HepG2 (cell line): ENCODE data around the gene TPRA1. TPM values are rescaled to one million over a fixed set of nuclear protein-coding genes. Genes with fewer than 3 reads are reported as not detected.
A peak's percentile ranks its signal among the peaks of the same experiment; 100 is the strongest.

Experiments used
- GABPA ChIP-seq, 2 experiments: IDR thresholded peaks; 2 replicates each; pipeline ENCODE4 v1.6.1; 2011 to 2016; ENCODE audit warnings: low read depth in 2 of 2, low read length in 1 of 2, missing biosample characterization in 1 of 2, missing genetic modification characterization in 1 of 2
- LCORL ChIP-seq, 2 experiments: fragments of 450-650 bp in 1 of 2; sonication (generic) in 1 of 2; formaldehyde crosslinking in 1 of 2; IDR thresholded peaks; 2 replicates each; pipeline versions ENCODE4 v1.5.0 to v1.6.1; 2017 to 2020; ENCODE audit warnings: antibody characterized with exemption in 1 of 2, missing genetic modification reagents in 1 of 2
- MXD4 ChIP-seq: IDR thresholded peaks from 2 replicates; pipeline ENCODE4 v1.6.1; 2016; ENCODE audit warnings: mild to moderate bottlenecking, missing biosample characterization, missing genetic modification reagents
- ZNF572 ChIP-seq: sonication (generic); formaldehyde crosslinking; IDR thresholded peaks from 2 replicates; pipeline ENCODE4 v1.5.1; 2020; ENCODE audit warnings: mild to moderate bottlenecking, missing genetic modification reagents
- polyA plus RNA-seq, 8 experiments: library from polyadenylated mRNA; depleted of rRNA in 3 of 8; stranded (reverse) in 7 of 8; unstranded in 1 of 8; fragments of >200 nt; fragmentation: Illumina TruSeq in 4 of 8; extraction: Trizol in 4 of 8; gene quantifications; 2 replicates each; pipeline versions ENCODE4 v1.2.1 to v1.2.3, GENCODE V29; 2011 to 2016; ENCODE audit warnings: low read depth in 4 of 8, missing spikeins in 1 of 8, mixed read lengths in 1 of 8; ENCODE audit not compliant: insufficient read depth in 1 of 8
- total RNA-seq, 5 experiments: library from RNA; depleted of rRNA; stranded (reverse); fragments of >200 nt; fragmentation: Illumina TruSeq; extraction: Trizol; gene quantifications; 2 replicates each; pipeline ENCODE4 v1.2.3, GENCODE V29; 2016; ENCODE audit warnings: low read depth in 1 of 5
- TF ChIP-seq, protein P1 (sequence below), 2 experiments: IDR thresholded peaks; 2 replicates each; pipeline ENCODE4 v1.6.1; 2011 to 2012; ENCODE audit warnings: low read length in 2 of 2, borderline replicate concordance in 1 of 2, low read depth in 1 of 2, mild to moderate bottlenecking in 1 of 2, moderate library complexity in 1 of 2
- TF ChIP-seq, protein P2 (sequence below), 2 experiments: fragments of 450-650 bp in 1 of 2; sonication (generic) in 1 of 2; formaldehyde crosslinking in 1 of 2; IDR thresholded peaks; 2 replicates each; pipeline versions ENCODE4 v1.6.1 to v1.8.0; 2016 to 2022; ENCODE audit warnings: antibody characterized with exemption in 1 of 2, mild to moderate bottlenecking in 1 of 2, missing genetic modification reagents in 1 of 2

Gene TPRA1
- total and polyA plus RNA-seq, 2 of the 13 experiments (the other 11 are each of a cell fraction or from before 2014, with no cell fraction given): 25.4 to 25.8 TPM

DNA sequence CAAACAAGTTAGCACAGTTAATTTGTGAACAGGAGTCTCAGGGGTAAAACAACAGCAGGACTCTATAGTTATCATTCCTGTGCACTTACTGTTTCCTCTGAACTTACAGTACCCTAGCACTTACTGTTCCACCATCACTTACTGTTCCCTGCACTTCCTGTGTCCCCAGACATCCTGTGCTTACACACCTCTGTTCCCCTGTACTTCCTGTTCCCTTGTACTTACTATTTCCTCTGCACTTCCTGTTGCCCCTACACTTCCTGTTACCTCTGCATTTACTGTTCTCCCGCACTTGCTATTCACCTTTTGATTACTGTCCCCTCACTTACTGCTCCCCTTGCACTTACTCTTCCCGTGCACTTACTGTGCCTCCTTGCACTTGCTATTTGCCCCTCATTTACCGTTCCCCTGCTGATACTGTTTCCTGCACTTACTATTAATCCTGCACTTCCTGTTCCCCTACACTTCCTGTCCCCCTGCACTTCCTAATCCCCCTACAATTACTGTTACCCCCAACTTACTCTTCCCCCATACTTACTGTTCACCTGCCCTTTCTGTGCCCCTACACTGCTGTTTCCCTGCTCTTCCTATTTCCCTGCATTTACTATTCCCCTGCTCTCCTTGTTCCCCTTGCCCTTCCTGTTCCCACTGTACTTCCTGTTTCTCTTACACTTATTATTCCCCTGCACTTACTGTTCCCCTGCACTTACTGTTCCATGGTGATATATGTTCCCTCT, 30.3 kb downstream of the TPRA1 start (continued):
- TF ChIP-seq, protein P1, sequence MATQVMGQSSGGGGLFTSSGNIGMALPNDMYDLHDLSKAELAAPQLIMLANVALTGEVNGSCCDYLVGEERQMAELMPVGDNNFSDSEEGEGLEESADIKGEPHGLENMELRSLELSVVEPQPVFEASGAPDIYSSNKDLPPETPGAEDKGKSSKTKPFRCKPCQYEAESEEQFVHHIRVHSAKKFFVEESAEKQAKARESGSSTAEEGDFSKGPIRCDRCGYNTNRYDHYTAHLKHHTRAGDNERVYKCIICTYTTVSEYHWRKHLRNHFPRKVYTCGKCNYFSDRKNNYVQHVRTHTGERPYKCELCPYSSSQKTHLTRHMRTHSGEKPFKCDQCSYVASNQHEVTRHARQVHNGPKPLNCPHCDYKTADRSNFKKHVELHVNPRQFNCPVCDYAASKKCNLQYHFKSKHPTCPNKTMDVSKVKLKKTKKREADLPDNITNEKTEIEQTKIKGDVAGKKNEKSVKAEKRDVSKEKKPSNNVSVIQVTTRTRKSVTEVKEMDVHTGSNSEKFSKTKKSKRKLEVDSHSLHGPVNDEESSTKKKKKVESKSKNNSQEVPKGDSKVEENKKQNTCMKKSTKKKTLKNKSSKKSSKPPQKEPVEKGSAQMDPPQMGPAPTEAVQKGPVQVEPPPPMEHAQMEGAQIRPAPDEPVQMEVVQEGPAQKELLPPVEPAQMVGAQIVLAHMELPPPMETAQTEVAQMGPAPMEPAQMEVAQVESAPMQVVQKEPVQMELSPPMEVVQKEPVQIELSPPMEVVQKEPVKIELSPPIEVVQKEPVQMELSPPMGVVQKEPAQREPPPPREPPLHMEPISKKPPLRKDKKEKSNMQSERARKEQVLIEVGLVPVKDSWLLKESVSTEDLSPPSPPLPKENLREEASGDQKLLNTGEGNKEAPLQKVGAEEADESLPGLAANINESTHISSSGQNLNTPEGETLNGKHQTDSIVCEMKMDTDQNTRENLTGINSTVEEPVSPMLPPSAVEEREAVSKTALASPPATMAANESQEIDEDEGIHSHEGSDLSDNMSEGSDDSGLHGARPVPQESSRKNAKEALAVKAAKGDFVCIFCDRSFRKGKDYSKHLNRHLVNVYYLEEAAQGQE (IDR thresholded peaks at IDR 0.05; ENCODE audit: borderline replicate concordance in 1 of 2, low read depth in 1 of 2, low read length in 2 of 2): no peak
- TF ChIP-seq LCORL (IDR thresholded peaks at IDR 0.05) (0 out of 2 replicates have a peak, but pooled peaks have one; percentile 5), LCORL (CRISPR knock-in tag; IDR thresholded peaks at IDR 0.05) (no peak), ZNF572 (CRISPR knock-in tag) (no peak), GABPA (IDR thresholded peaks at IDR 0.05; ENCODE audit: low read depth, low read length) (peak; percentile 52), GABPA (CRISPR knock-in tag; IDR thresholded peaks at IDR 0.05; ENCODE audit: low read depth) (peak; percentile 83), MXD4 (CRISPR knock-in tag) (no peak)
- TF ChIP-seq, protein P2, sequence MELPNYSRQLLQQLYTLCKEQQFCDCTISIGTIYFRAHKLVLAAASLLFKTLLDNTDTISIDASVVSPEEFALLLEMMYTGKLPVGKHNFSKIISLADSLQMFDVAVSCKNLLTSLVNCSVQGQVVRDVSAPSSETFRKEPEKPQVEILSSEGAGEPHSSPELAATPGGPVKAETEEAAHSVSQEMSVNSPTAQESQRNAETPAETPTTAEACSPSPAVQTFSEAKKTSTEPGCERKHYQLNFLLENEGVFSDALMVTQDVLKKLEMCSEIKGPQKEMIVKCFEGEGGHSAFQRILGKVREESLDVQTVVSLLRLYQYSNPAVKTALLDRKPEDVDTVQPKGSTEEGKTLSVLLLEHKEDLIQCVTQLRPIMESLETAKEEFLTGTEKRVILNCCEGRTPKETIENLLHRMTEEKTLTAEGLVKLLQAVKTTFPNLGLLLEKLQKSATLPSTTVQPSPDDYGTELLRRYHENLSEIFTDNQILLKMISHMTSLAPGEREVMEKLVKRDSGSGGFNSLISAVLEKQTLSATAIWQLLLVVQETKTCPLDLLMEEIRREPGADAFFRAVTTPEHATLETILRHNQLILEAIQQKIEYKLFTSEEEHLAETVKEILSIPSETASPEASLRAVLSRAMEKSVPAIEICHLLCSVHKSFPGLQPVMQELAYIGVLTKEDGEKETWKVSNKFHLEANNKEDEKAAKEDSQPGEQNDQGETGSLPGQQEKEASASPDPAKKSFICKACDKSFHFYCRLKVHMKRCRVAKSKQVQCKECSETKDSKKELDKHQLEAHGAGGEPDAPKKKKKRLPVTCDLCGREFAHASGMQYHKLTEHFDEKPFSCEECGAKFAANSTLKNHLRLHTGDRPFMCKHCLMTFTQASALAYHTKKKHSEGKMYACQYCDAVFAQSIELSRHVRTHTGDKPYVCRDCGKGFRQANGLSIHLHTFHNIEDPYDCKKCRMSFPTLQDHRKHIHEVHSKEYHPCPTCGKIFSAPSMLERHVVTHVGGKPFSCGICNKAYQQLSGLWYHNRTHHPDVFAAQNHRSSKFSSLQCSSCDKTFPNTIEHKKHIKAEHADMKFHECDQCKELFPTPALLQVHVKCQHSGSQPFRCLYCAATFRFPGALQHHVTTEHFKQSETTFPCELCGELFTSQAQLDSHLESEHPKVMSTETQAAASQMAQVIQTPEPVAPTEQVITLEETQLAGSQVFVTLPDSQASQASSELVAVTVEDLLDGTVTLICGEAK (IDR thresholded peaks at IDR 0.05): peak; percentile 33; the same call in 1 of the 2 replicates
- TF ChIP-seq, protein P2 (CRISPR knock-in tag; IDR thresholded peaks at IDR 0.05): no peak
